GM12878 (cell line): Measurements from ENCODE around the gene APOL4. TPM values are rescaled to one million over a fixed set of nuclear protein-coding genes. Genes with fewer than 3 reads are reported as not detected.
A peak's percentile ranks its signal among the peaks of the same experiment; 100 is the strongest.

Source experiments
- BCL11A ChIP-seq: IDR thresholded peaks from 2 replicates; pipeline ENCODE4 v1.6.1; 2011; ENCODE audit warnings: low read depth, low read length
- BHLHE40 ChIP-seq, 2 experiments: fragments of 450-650 bp in 1 of 2; IDR thresholded peaks; 2 replicates each; pipeline ENCODE4 v1.6.1; 2011 to 2017; ENCODE audit warnings: low read depth in 2 of 2, borderline replicate concordance in 1 of 2, improper control_type of control experiment in 1 of 2, low read length in 1 of 2, mild to moderate bottlenecking in 1 of 2
- CBFB ChIP-seq: IDR thresholded peaks from 2 replicates; pipeline ENCODE4 v1.6.1; 2016; ENCODE audit warnings: antibody characterized with exemption, low read depth
- CEBPB ChIP-seq, 2 experiments: fragments of 150-350 bp in 1 of 2; IDR thresholded peaks; 2 replicates each; pipeline ENCODE4 v1.6.1; 2012 to 2014; ENCODE audit warnings: low read depth in 2 of 2, low read length in 2 of 2, borderline replicate concordance in 1 of 2, inconsistent platforms in 1 of 2
- CHD4 ChIP-seq: fragments of 200-600 bp; sonication (generic); IDR thresholded peaks from 2 replicates; pipeline ENCODE4 v1.6.1; 2016; ENCODE audit warnings: mild to moderate bottlenecking
- CREM ChIP-seq: IDR thresholded peaks from 2 replicates; pipeline ENCODE4 v1.6.1; 2014; ENCODE audit warnings: antibody characterized with exemption, low read depth
- CTCF ChIP-seq, 3 experiments: IDR thresholded peaks in 2 of 3; conservative IDR thresholded peaks in 1 of 3; 2 replicates each; pipeline ENCODE4 v1.5.1; 2011; ENCODE audit warnings: low read depth in 3 of 3, low read length in 3 of 3, mild to moderate bottlenecking in 3 of 3, control low read depth in 2 of 3, moderate library complexity in 2 of 3, inconsistent platforms in 1 of 3, mixed read lengths in 1 of 3; ENCODE audit not compliant: control insufficient read depth in 2 of 3, insufficient read depth in 1 of 3; ENCODE audit errors: extremely low read depth in 1 of 3
- DPF2 ChIP-seq: fragments of 450-650 bp; IDR thresholded peaks from 2 replicates; pipeline ENCODE4 v1.6.1; 2017; ENCODE audit warnings: mild to moderate bottlenecking
- EED ChIP-seq: sonication (generic); IDR thresholded peaks from 2 replicates; pipeline ENCODE4 v1.6.1; 2016; ENCODE audit warnings: antibody characterized with exemption, low read depth
- ESRRA ChIP-seq: IDR thresholded peaks from 2 replicates; pipeline ENCODE4 v1.6.1; 2012; ENCODE audit warnings: mild to moderate bottlenecking, low read length, improper control_type of control experiment
- FOXK2 ChIP-seq: fragments of 450-650 bp; IDR thresholded peaks from 2 replicates; pipeline ENCODE4 v1.6.1; 2017; ENCODE audit warnings: mild to moderate bottlenecking, moderate library complexity
- GATAD2B ChIP-seq: fragments of 450-650 bp; conservative IDR thresholded peaks from 2 replicates; pipeline ENCODE4 v1.6.1; 2017; ENCODE audit warnings: low read depth, mild to moderate bottlenecking, moderate library complexity
- HCFC1 ChIP-seq: fragments of 150-350 bp; IDR thresholded peaks from 2 replicates; pipeline ENCODE4 v1.6.1; 2014; ENCODE audit warnings: low read length
- HDAC6 ChIP-seq: fragments of 200-600 bp; sonication (generic); IDR thresholded peaks from one replicate; pipeline ENCODE4 v1.8.0; 2017; ENCODE audit warnings: antibody characterized with exemption; ENCODE audit not compliant: unreplicated experiment
- IKZF1 ChIP-seq: fragments of 450-650 bp; conservative IDR thresholded peaks from 2 replicates; pipeline ENCODE4 v1.6.1; 2017; ENCODE audit warnings: antibody characterized with exemption, mild to moderate bottlenecking
- MEF2B ChIP-seq: fragments of 450-650 bp; IDR thresholded peaks from 2 replicates; pipeline ENCODE4 v1.6.1; 2018; ENCODE audit warnings: mild to moderate bottlenecking, moderate library complexity; ENCODE audit not compliant: partially characterized antibody, poor library complexity, severe bottlenecking
- MYB ChIP-seq: fragments of 150-350 bp; IDR thresholded peaks from 2 replicates; pipeline ENCODE4 v1.6.1; 2014; ENCODE audit warnings: mild to moderate bottlenecking, low read depth, low read length, borderline replicate concordance
- RAD21 ChIP-seq: IDR thresholded peaks from 2 replicates; pipeline ENCODE4 v1.6.1; 2011; ENCODE audit warnings: mild to moderate bottlenecking, low read depth, low read length, moderate library complexity; ENCODE audit not compliant: insufficient read depth
- SMC3 ChIP-seq: IDR thresholded peaks from 2 replicates; pipeline ENCODE4 v1.6.1; 2011; ENCODE audit warnings: low read length, improper control_type of control experiment, borderline replicate concordance
- SRF ChIP-seq, 2 experiments: IDR thresholded peaks; 2 replicates each; pipeline ENCODE4 v1.6.1; 2011; ENCODE audit warnings: low read depth in 2 of 2, low read length in 2 of 2, mild to moderate bottlenecking in 1 of 2, moderate library complexity in 1 of 2
- YY1 ChIP-seq: IDR thresholded peaks from 2 replicates; pipeline ENCODE4 v1.6.1; 2011; ENCODE audit warnings: low read depth, mild to moderate bottlenecking, low read length
- ZNF687 ChIP-seq: fragments of 450-650 bp; IDR thresholded peaks from 2 replicates; pipeline ENCODE4 v1.6.1; 2017; ENCODE audit warnings: mild to moderate bottlenecking, moderate library complexity
- polyA plus RNA-seq, 11 experiments: library from polyadenylated mRNA; depleted of rRNA in 4 of 11; unstranded in 6 of 11; stranded (reverse) in 5 of 11; fragments of >200 nt; fragmentation: Nextera tagmentation in 4 of 11; fragmentation: Illumina TruSeq in 1 of 11; extraction: Ambion mirVana in 4 of 11; extraction: Trizol in 1 of 11; gene quantifications; 1 replicate in 1 of 11; 2 replicates in 10 of 11; pipeline versions ENCODE4 v1.2.1 to v1.2.3, GENCODE V29; 2011 to 2016; ENCODE audit warnings: inconsistent platforms in 2 of 11, missing spikeins in 2 of 11, low read depth in 1 of 11
- total RNA-seq, 4 experiments: library from RNA; depleted of rRNA in 3 of 4; stranded (reverse); fragments of >200 nt in 3 of 4; fragmentation: Illumina TruSeq in 1 of 4; extraction: Trizol in 1 of 4; gene quantifications; 2 replicates each; pipeline versions ENCODE4 v1.2.1 to v1.2.3, GENCODE V29; 2013 to 2021

Gene APOL4
- total and polyA plus RNA-seq, 10 of the 15 experiments (the other 5 are each of a cell fraction or from before 2014, with no cell fraction given), result 0.03 to 0.24 (median 0.19) TPM; not detected in 7

- no peak for TF ChIP-seq CEBPB (IDR thresholded peaks at IDR 0.05; ENCODE audit: borderline replicate concordance in 1 of 2, low read depth in 2 of 2, low read length in 2 of 2)
- TF ChIP-seq CTCF (IDR thresholded peaks at IDR 0.05 in 2 of 3, conservative IDR thresholded peaks at IDR 0.05 in 1 of 3; ENCODE audit: control insufficient read depth in 2 of 3, extremely low read depth in 1 of 3, insufficient read depth in 1 of 3, low read depth in 3 of 3, low read length in 3 of 3), result peak; percentile 90 to 91 (median 91)
- peak; percentile 86 for TF ChIP-seq RAD21
- no peak for TF ChIP-seq ZNF687
- TF ChIP-seq IKZF1, result no peak
- TF ChIP-seq ESRRA, result no peak
- peak; percentile 94 for TF ChIP-seq SMC3
- TF ChIP-seq DPF2, result no peak
- TF ChIP-seq GATAD2B, result no peak
- TF ChIP-seq MYB, result no peak
- no peak for TF ChIP-seq FOXK2
- TF ChIP-seq HDAC6, result no peak
- no peak for TF ChIP-seq CBFB
- TF ChIP-seq BCL11A, result no peak
- no peak for TF ChIP-seq CREM
- TF ChIP-seq CHD4, result no peak
- no peak for TF ChIP-seq MEF2B
- no peak for TF ChIP-seq EED
- no peak for TF ChIP-seq HCFC1
- no peak for TF ChIP-seq SRF (IDR thresholded peaks at IDR 0.05; ENCODE audit: low read depth in 2 of 2, low read length in 2 of 2)
- TF ChIP-seq BHLHE40 (IDR thresholded peaks at IDR 0.05; ENCODE audit: borderline replicate concordance in 1 of 2, low read depth in 2 of 2, low read length in 1 of 2), result no peak
- peak; percentile 81 for TF ChIP-seq YY1
These were observed 21.4 kb downstream of the APOL4 start (continued) for GRCh38 chr22:36180038-36180880.
